Measurements from ENCODE around the gene IQCH. TPM values are rescaled to one million over a fixed set of nuclear protein-coding genes. Genes with fewer than 3 reads are reported as not detected.

Gene IQCH
- polyA plus RNA-seq, 2 of the 4 experiments (the other 2 are of a cell fraction), result 1.5 to 3.8 TPM

DNA sequence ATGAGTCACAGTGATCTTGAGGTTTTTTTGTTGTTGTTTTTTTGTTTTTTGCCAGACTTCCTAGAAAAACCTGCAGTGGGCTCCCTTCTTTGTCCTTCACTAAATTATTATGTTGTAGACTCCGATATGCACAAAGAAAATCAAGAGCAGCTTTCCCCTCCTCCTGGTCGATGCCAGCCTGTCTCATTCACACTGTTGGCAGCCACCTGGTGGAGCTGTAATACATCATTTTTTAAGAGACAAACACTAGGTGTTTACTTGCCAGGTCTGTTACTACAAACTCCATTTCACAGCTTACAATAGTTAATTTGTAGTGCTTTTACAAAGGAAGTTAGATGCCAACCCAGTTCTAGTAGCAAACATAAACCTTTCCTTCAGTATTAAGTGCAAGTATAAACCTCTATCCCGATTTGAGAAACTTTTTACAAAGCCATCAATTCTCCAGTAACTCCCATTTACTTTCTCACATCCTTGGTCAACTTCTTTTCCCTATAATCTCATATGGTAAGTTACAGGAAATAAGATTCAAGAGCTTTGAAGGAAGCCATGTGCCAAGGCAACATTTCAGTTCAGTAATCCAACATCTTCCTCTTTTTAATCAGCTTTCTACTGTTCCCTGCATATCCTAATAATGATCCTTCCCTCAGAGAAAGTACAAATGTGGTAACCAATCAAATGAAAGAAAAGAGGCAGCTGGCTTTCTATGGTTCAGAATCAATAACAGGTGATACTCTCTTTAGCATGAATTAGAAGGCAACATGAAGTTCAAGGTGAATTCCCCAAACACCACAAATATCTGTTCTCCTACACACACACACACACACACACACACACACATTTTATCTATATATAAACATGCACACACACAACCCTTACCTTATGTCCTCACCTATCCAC, 14.1 kb upstream of the IQCH start (continued):
- TF ChIP-seq ATOH8 (CRISPR knock-in tag; IDR thresholded peaks at IDR 0.05; ENCODE audit: low read depth), result no peak
- TF ChIP-seq, protein P1, sequence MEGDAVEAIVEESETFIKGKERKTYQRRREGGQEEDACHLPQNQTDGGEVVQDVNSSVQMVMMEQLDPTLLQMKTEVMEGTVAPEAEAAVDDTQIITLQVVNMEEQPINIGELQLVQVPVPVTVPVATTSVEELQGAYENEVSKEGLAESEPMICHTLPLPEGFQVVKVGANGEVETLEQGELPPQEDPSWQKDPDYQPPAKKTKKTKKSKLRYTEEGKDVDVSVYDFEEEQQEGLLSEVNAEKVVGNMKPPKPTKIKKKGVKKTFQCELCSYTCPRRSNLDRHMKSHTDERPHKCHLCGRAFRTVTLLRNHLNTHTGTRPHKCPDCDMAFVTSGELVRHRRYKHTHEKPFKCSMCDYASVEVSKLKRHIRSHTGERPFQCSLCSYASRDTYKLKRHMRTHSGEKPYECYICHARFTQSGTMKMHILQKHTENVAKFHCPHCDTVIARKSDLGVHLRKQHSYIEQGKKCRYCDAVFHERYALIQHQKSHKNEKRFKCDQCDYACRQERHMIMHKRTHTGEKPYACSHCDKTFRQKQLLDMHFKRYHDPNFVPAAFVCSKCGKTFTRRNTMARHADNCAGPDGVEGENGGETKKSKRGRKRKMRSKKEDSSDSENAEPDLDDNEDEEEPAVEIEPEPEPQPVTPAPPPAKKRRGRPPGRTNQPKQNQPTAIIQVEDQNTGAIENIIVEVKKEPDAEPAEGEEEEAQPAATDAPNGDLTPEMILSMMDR (IDR thresholded peaks at IDR 0.05), result peak; percentile 66

DNA sequence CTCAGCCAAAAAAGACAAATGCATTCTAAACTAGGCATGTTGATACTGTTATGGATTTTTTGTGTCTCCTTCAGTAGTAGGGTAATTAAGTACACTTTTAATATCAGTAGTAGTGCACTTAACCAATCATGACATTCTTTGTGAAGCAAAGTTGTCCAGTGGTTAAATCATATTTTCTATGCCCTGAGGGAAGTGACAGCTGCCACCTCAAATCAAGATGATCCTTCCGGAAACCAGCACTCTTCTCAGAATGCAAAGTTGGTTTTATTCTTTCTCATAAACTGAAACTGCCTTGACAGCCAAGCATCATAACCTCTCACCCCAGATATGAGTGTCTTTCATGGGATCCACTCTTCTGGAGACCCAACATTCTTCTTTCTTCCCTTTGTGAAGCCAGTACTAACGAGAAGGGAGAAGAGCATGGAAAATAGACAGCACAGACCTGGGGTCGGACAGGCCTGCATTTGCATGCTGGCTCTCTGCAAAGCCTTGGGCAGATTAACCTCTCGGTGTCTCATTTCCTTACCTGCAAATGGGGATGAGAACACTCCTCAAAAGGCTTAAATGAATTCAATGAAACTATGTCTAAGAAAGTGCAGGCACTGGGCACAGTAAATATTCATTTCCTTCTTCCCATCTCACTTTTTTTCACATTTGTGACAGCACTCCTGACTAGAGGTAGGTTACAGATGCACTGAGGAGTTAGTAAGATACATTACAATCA, 13.3 kb upstream of the IQCH start:
- 85% methylated on average over 4 of the region's 4 CpGs for WGBS (ENCODE audit: missing lambda C conversion rate)
- ATAC-seq, result peak in 1 of 2 experiments; percentile 27; a peak in 3 of 6 replicates

More for the DNA sequence above, 13.3 kb upstream of the IQCH start:
- H3K4me2 ChIP-seq, result no peak overlapping the region
- no peak for DNase-seq (ENCODE audit: low read depth in 1 of 2, low spot score in 1 of 2)
- no peak overlapping the region for H3K4me3 ChIP-seq
- TF ChIP-seq ZNF302 (CRISPR knock-in tag; IDR thresholded peaks at IDR 0.05), result no peak
- TF ChIP-seq EP300 (IDR thresholded peaks at IDR 0.05), result no peak
- TF ChIP-seq, protein P2, sequence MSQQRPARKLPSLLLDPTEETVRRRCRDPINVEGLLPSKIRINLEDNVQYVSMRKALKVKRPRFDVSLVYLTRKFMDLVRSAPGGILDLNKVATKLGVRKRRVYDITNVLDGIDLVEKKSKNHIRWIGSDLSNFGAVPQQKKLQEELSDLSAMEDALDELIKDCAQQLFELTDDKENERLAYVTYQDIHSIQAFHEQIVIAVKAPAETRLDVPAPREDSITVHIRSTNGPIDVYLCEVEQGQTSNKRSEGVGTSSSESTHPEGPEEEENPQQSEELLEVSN (IDR thresholded peaks at IDR 0.05; ENCODE audit: borderline replicate concordance, low read depth), result no peak
- TF ChIP-seq, protein P3, sequence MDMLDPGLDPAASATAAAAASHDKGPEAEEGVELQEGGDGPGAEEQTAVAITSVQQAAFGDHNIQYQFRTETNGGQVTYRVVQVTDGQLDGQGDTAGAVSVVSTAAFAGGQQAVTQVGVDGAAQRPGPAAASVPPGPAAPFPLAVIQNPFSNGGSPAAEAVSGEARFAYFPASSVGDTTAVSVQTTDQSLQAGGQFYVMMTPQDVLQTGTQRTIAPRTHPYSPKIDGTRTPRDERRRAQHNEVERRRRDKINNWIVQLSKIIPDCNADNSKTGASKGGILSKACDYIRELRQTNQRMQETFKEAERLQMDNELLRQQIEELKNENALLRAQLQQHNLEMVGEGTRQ (IDR thresholded peaks at IDR 0.05), result no peak
- TF ChIP-seq, protein P4, sequence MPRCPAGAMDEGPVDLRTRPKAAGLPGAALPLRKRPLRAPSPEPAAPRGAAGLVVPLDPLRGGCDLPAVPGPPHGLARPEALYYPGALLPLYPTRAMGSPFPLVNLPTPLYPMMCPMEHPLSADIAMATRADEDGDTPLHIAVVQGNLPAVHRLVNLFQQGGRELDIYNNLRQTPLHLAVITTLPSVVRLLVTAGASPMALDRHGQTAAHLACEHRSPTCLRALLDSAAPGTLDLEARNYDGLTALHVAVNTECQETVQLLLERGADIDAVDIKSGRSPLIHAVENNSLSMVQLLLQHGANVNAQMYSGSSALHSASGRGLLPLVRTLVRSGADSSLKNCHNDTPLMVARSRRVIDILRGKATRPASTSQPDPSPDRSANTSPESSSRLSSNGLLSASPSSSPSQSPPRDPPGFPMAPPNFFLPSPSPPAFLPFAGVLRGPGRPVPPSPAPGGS (IDR thresholded peaks at IDR 0.05), result no peak
- TF ChIP-seq, protein P5, sequence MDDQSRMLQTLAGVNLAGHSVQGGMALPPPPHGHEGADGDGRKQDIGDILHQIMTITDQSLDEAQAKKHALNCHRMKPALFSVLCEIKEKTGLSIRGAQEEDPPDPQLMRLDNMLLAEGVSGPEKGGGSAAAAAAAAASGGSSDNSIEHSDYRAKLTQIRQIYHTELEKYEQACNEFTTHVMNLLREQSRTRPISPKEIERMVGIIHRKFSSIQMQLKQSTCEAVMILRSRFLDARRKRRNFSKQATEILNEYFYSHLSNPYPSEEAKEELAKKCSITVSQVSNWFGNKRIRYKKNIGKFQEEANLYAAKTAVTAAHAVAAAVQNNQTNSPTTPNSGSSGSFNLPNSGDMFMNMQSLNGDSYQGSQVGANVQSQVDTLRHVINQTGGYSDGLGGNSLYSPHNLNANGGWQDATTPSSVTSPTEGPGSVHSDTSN (IDR thresholded peaks at IDR 0.05), result no peak
- no peak for TF ChIP-seq ZFP36 (IDR thresholded peaks at IDR 0.05; ENCODE audit: borderline replicate concordance, partially characterized antibody)
- TF ChIP-seq HOXB5 (CRISPR knock-in tag; IDR thresholded peaks at IDR 0.05), result no peak
- no peak for TF ChIP-seq ELK1 (IDR thresholded peaks at IDR 0.05; ENCODE audit: low read depth, low read length)
- TF ChIP-seq HEYL (CRISPR knock-in tag; IDR thresholded peaks at IDR 0.05), result no peak
- TF ChIP-seq CEBPB (IDR thresholded peaks at IDR 0.05), result no peak
- TF ChIP-seq CHD2 (IDR thresholded peaks at IDR 0.05; ENCODE audit: low read length, partially characterized antibody), result no peak
- no peak for TF ChIP-seq ZC3H11A (IDR thresholded peaks at IDR 0.05)
- TF ChIP-seq PHF8 (IDR thresholded peaks at IDR 0.05; ENCODE audit: borderline replicate concordance, low read depth), result no peak
- no peak for TF ChIP-seq RCOR1 (IDR thresholded peaks at IDR 0.05; ENCODE audit: low read depth, low read length)
- no peak for TF ChIP-seq HOXB13 (CRISPR knock-in tag; IDR thresholded peaks at IDR 0.05; ENCODE audit: low read depth)
- TF ChIP-seq, protein P6, sequence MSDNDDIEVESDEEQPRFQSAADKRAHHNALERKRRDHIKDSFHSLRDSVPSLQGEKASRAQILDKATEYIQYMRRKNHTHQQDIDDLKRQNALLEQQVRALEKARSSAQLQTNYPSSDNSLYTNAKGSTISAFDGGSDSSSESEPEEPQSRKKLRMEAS (IDR thresholded peaks at IDR 0.05), result no peak
- no peak for TF ChIP-seq TP53 (CRISPR knock-in tag; IDR thresholded peaks at IDR 0.05)
- no peak overlapping the region for H3K27ac ChIP-seq
- no peak for FAIRE-seq
- H3K9me3 ChIP-seq, result no peaks in the 10 kb centered on the region
- CTCF ChIA-PET, result interaction anchor here (0.9 to 2.9 kb wide), 18 partner anchors 10 to 587 kb away, joined by 3 to 15 read pairs (median 4); partner anchors contain the start of gene AAGAB
- H3K4me1 ChIP-seq, result peaks cover 41% of the 10 kb centered on the region
- POLR2A ChIA-PET, result no interaction called here

Measured in A549 (cell line).